D721Med (cell line): ENCODE results near the gene AK4.

ENCODE experiments used
- DNase-seq: peaks from one replicate; pipeline ENCODE4 v3.0.0; 2011; ENCODE audit warnings: low spot score; ENCODE audit not compliant: insufficient read length
- FAIRE-seq: peaks from 2 replicates; lab custom pipeline; 2011; peaks lifted over from hg19 to GRCh38; lab: Jason Lieb, UNC
- CTCF ChIP-seq: IDR thresholded peaks from 2 replicates; pipeline ENCODE4 v1.5.1; 2012; ENCODE audit warnings: mild to moderate bottlenecking, control low read depth; ENCODE audit not compliant: insufficient read depth; ENCODE audit errors: missing control alignments

The AK4 gene

GRCh38 chr1:65195495-65196417 is 47.8 kb downstream of the AK4 start:
- DNase-seq, result no peak
- TF ChIP-seq CTCF, result no peak
- FAIRE-seq, result no peak

GRCh38 chr1:65196926-65197325 is 48.9 kb downstream of the AK4 start:
- FAIRE-seq, result no peak
- no peak for TF ChIP-seq CTCF

GRCh38 chr1:65197636-65198035 is 49.6 kb downstream of the AK4 start:
- FAIRE-seq (no peak), DNase-seq (no peak)
- no peak for TF ChIP-seq CTCF

More at GRCh38 chr1:65196926-65197325, 48.9 kb downstream of the AK4 start:
- DNase-seq, result no peak

- FAIRE-seq (no peak), DNase-seq (no peak)
- no peak for TF ChIP-seq CTCF
These were observed 50.1 kb downstream of the AK4 start for GRCh38 chr1:65198096-65198495.

- FAIRE-seq (no peak), DNase-seq (no peak)
- no peak for TF ChIP-seq CTCF
These were observed 52.4 kb downstream of the AK4 start for GRCh38 chr1:65200411-65200810.

GRCh38 chr1:65206836-65207235 is 58.8 kb downstream of the AK4 start:
- FAIRE-seq (no peak), DNase-seq (no peak)
- TF ChIP-seq CTCF, result no peak

- FAIRE-seq (no peak), DNase-seq (no peak)
- no peak for TF ChIP-seq CTCF
These were observed 59.3 kb downstream of the AK4 start for GRCh38 chr1:65207317-65207716.
